ENCODE data around the gene SLC6A5. TPM values are rescaled to one million over a fixed set of nuclear protein-coding genes. Genes with fewer than 3 reads are reported as not detected.
"Not testable (repeated sequence)": the region's sequence is repeated elsewhere in the genome, so short reads cannot be mapped to it uniquely, and the experiment has no call there.

Gene SLC6A5
- total and polyA plus RNA-seq, 2 donors (not counting 3 experiments of a cell fraction or from before 2014, with no cell fraction given): not detected

GRCh38 chr11:20566591-20567434 lies 32.6 kb upstream of the SLC6A5 start:
- no peak overlapping the region for H3K27ac ChIP-seq (ENCODE audit: insufficient read depth, low read depth, low read length)
- POLR2A ChIA-PET: no interaction called here
- intact Hi-C loops (cut with micrococcal nuclease) (no loop called here), dilution Hi-C loops (cut with MboI; ENCODE audit: extremely low pct_ligation_motif_present, low sequenced_read_pairs) (no loop called here)
- FAIRE-seq: no peak
- BruUV-seq (replicated peaks): no TSS peak
- H3K4me2 ChIP-seq (ENCODE audit: insufficient read depth, low read length): no peak overlapping the region
- H3K27me3 ChIP-seq (ENCODE audit: control insufficient read depth in 2 of 2, insufficient read depth in 2 of 2, low read length in 2 of 2): no peaks in the 10 kb centered on the region
- H2AFZ ChIP-seq (ENCODE audit: low read depth, low read length): no peak overlapping the region
- no peaks in the 10 kb centered on the region for H4K20me1 ChIP-seq (replicated peaks; ENCODE audit: control insufficient read depth, extremely low read depth, insufficient read depth, low read length)
- no peaks in the 10 kb centered on the region for H3K9me3 ChIP-seq (replicated peaks; ENCODE audit: control insufficient read depth, insufficient read depth, low read length)
- H3K4me3 ChIP-seq (replicated peaks in 1 of 3; ENCODE audit: insufficient read depth in 1 of 3, low read depth in 1 of 3, low read length in 3 of 3): no peak overlapping the region
- H3K9me1 ChIP-seq (replicated peaks; ENCODE audit: control insufficient read depth, extremely low read depth, insufficient read depth, low read length): no peaks in the 10 kb centered on the region
- H3K36me3 ChIP-seq (ENCODE audit: control insufficient read depth in 2 of 2, extremely low read depth in 1 of 2, insufficient read depth in 2 of 2, low read length in 2 of 2): no peaks in the 10 kb centered on the region
- no peaks in the 10 kb centered on the region for H3K79me2 ChIP-seq (ENCODE audit: control insufficient read depth, insufficient read depth, low read length)
- H3K4me1 ChIP-seq (ENCODE audit: control insufficient read depth, extremely low read depth, insufficient read depth, low read length): no peaks in the 10 kb centered on the region
- H3K9ac ChIP-seq (replicated peaks; ENCODE audit: extremely low read depth, insufficient read depth, low read length): no peak overlapping the region
- no peak for TF ChIP-seq FOS (IDR thresholded peaks at IDR 0.05; ENCODE audit: borderline replicate concordance, insufficient read depth, low read length)
- TF ChIP-seq, protein P1, sequence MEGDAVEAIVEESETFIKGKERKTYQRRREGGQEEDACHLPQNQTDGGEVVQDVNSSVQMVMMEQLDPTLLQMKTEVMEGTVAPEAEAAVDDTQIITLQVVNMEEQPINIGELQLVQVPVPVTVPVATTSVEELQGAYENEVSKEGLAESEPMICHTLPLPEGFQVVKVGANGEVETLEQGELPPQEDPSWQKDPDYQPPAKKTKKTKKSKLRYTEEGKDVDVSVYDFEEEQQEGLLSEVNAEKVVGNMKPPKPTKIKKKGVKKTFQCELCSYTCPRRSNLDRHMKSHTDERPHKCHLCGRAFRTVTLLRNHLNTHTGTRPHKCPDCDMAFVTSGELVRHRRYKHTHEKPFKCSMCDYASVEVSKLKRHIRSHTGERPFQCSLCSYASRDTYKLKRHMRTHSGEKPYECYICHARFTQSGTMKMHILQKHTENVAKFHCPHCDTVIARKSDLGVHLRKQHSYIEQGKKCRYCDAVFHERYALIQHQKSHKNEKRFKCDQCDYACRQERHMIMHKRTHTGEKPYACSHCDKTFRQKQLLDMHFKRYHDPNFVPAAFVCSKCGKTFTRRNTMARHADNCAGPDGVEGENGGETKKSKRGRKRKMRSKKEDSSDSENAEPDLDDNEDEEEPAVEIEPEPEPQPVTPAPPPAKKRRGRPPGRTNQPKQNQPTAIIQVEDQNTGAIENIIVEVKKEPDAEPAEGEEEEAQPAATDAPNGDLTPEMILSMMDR (IDR thresholded peaks at IDR 0.05; ENCODE audit: extremely low read depth in 1 of 2, insufficient read depth in 1 of 2, low read depth in 1 of 2, low read length in 2 of 2): no peak
- no peak for TF ChIP-seq GATA2 (IDR thresholded peaks at IDR 0.05; ENCODE audit: insufficient read depth, insufficient read length, low read depth, low read length)
- TF ChIP-seq POLR2A (IDR thresholded peaks at IDR 0.05; ENCODE audit: low read depth, low read length): no peak
- no peak for TF ChIP-seq EZH2 (IDR thresholded peaks at IDR 0.05; ENCODE audit: borderline replicate concordance, low read depth, low read length, severe bottlenecking)
- TF ChIP-seq JUN (IDR thresholded peaks at IDR 0.05; ENCODE audit: borderline replicate concordance, insufficient read depth, insufficient read length, low read depth): no peak
- no peak for TF ChIP-seq MAX (IDR thresholded peaks at IDR 0.05; ENCODE audit: insufficient read depth, insufficient read length)
- DNase-seq (ENCODE audit: low read depth, low spot score): no peak
- CTCF ChIA-PET: interaction anchor here (0.7 kb wide), 1 partner anchor 159 kb away, joined by 5 read pairs; no protein-coding TSS in a partner anchor

GRCh38 chr11:20579725-20580124 lies 19.7 kb upstream of the SLC6A5 start:
- BruUV-seq (replicated peaks); H3K4me1 ChIP-seq (ENCODE audit: control insufficient read depth, extremely low read depth, insufficient read depth, low read length); FAIRE-seq; H3K9me1 ChIP-seq (replicated peaks; ENCODE audit: control insufficient read depth, extremely low read depth, insufficient read depth, low read length); H3K27me3 ChIP-seq (ENCODE audit: control insufficient read depth in 2 of 2, insufficient read depth in 2 of 2, low read length in 2 of 2); H3K27ac ChIP-seq (ENCODE audit: insufficient read depth, low read depth, low read length); H3K4me2 ChIP-seq (ENCODE audit: insufficient read depth, low read length); H2AFZ ChIP-seq (ENCODE audit: low read depth, low read length); H3K4me3 ChIP-seq (replicated peaks in 1 of 3; ENCODE audit: insufficient read depth in 1 of 3, low read depth in 1 of 3, low read length in 3 of 3); H3K79me2 ChIP-seq (ENCODE audit: control insufficient read depth, insufficient read depth, low read length); dilution Hi-C loops (cut with MboI; ENCODE audit: extremely low pct_ligation_motif_present, low sequenced_read_pairs); H3K9ac ChIP-seq (replicated peaks; ENCODE audit: extremely low read depth, insufficient read depth, low read length); H3K9me3 ChIP-seq (replicated peaks; ENCODE audit: control insufficient read depth, insufficient read depth, low read length); POLR2A ChIA-PET; H3K36me3 ChIP-seq (ENCODE audit: control insufficient read depth in 2 of 2, extremely low read depth in 1 of 2, insufficient read depth in 2 of 2, low read length in 2 of 2); H4K20me1 ChIP-seq (replicated peaks; ENCODE audit: control insufficient read depth, extremely low read depth, insufficient read depth, low read length); DNase-seq (ENCODE audit: low read depth, low spot score); intact Hi-C loops (cut with micrococcal nuclease); CTCF ChIA-PET: not testable (repeated sequence)

All from endothelial cell of umbilical vein (primary cell).